HG03432 (cell line): ENCODE data around the gene BCO2.

Source experiments
- ATAC-seq: cut with Tn5 transposase; IDR thresholded peaks from one replicate; pipeline ENCODE4 v1.9.1; 2021; ENCODE audit warnings: mild to moderate bottlenecking, moderate library complexity; ENCODE audit not compliant: unreplicated experiment

The BCO2 gene

DNA sequence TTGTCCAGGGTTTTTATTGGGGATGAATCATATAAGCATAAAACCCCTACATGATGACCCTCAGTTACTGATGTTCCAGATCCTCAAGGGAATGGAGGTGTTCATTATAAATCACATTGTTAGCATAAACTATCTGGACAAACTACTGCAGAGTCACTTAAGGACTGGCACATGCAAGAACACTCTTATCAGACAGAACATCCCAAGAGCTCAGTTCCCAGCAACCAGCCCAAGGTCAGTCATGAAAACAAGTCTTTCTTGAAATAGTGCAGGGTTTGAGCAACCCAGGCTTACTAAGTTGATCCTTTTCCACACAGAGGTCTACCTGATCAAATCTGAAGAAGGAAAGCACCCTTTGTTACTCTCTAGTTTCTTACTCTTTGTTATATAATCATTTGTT, 37.4 kb downstream of the BCO2 start:
- ATAC-seq: no peak

- ATAC-seq: no peak
These were observed 38.4 kb downstream of the BCO2 start for GRCh38 chr11:112213753-112214152.

DNA sequence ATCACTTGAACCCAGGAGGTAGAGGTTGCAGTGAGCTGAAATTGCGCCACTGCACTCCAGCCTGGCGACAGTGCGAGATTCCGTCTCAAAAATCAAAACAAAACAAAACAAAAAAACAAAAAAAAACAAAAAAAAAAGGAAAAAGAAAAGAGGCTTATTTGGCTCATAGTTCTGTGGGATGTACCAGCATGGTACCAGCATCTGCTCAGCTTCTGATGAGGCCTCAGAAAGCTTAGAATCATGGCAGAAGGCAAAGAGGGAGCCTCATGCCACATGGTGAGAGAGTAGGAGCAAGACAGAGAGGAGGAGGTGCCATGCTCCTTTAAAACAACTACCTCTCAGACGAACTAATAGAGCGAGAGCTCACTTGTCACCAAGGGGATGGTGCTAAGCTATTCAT, 40.3 kb downstream of the BCO2 start:
- no peak for ATAC-seq

GRCh38 chr11:112216561-112217105, 41.3 kb downstream of the BCO2 start:
- ATAC-seq: no peak

- peak; percentile 95 for ATAC-seq
These were observed 44.3 kb downstream of the BCO2 start for GRCh38 chr11:112219476-112220232.

- no peak for ATAC-seq
These were observed 46.0 kb downstream of the BCO2 start for GRCh38 chr11:112221274-112221835.

GRCh38 chr11:112222303-112222702, 47.0 kb downstream of the BCO2 start:
- ATAC-seq: no peak

GRCh38 chr11:112223121-112223520, 47.8 kb downstream of the BCO2 start:
- no peak for ATAC-seq

DNA sequence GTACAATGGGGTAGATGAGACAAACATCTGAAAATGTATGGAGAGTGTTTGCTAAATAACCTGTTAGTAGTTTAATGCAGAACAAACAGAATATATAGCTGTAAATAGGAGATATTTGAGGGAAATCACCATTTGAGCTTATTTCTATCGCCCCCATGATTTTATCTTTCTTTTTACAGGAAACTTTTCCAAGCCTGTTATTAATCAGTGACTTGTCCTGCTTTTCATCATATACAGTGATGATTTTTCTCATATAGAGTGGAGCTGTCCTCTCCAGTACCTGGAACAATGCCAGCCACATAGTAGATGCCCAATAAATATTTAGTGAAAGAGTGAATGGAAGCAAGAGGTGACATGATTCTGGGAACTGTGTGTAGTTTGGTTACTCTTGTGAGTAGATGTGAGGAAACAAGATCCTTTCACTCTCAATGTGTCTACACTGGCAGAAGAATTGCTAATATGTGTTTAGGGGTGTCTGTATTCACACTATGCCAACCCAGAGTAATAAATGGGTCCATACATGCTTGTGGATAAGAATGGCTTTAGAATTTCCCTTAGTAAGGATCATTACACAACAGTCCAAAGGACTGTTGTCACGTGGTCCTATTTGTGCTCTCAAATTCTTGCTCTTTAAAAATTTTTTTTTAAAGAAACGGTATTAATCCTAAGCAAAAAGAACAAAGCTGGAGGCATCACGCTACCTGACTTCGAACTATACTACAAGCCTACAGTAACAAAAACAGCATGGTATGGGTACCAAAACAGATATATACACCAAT, 48.6 kb downstream of the BCO2 start:
- no peak for ATAC-seq

- ATAC-seq: no peak
These were observed 50.4 kb downstream of the BCO2 start for GRCh38 chr11:112225753-112226061.

- peak; percentile 97 for ATAC-seq
These were observed 50.9 kb downstream of the BCO2 start, which contains the start of gene PTS for GRCh38 chr11:112226062-112226830. Gene PTS, plus strand, starts transcription at chr11:112226428. Its CDS starts 16 bp downstream, at chr11:112226444.

DNA sequence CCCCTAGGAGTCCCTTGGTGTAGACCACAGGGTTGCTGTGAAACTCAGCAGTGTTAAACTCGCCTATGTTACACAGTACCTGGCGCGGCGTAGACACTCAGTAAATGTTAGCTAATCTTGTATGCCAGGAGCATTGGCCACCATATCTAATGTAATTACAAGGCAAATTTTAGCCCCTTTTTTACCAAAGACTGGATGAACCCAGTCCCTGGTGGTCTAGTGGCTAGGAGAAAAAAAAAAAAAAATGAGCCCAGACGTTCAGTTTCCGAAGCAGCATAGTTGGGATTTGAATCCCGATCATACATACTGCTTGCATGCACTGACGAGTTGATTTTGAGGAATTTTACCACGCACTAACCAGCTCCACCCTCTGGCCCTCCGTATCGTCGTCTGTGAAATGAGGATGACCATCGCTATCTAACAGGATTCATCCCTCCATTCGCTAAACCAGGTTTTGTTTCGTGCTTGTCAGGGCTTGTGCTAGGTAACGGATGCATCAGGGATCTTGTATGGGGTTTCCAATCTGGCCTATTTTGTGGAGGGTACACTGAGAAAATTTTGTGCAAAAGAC, 51.6 kb downstream of the BCO2 start:
- ATAC-seq: peak; percentile 56

DNA sequence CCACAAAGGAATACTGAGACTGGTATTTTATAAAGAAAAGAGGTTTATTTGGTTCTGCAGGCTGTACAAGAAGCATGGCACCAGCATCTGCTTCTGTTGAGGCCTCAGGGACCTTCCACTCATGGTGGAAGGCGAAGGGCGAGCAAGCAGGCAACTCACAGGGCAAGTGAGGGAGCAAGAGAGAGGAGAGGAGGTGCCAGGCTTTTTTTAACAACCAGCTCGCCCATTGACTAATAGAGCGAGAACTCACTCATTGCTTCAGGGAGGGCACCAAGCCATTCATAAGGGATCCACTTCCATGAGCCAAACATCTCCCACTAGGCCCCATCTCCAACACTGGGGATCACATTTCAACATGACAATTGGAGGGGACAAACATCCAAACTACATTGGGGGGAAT, 52.2 kb downstream of the BCO2 start:
- no peak for ATAC-seq

GRCh38 chr11:112228706-112229105, 53.4 kb downstream of the BCO2 start:
- no peak for ATAC-seq

- ATAC-seq: no peak
These were observed 53.8 kb downstream of the BCO2 start for GRCh38 chr11:112229159-112229558.

DNA sequence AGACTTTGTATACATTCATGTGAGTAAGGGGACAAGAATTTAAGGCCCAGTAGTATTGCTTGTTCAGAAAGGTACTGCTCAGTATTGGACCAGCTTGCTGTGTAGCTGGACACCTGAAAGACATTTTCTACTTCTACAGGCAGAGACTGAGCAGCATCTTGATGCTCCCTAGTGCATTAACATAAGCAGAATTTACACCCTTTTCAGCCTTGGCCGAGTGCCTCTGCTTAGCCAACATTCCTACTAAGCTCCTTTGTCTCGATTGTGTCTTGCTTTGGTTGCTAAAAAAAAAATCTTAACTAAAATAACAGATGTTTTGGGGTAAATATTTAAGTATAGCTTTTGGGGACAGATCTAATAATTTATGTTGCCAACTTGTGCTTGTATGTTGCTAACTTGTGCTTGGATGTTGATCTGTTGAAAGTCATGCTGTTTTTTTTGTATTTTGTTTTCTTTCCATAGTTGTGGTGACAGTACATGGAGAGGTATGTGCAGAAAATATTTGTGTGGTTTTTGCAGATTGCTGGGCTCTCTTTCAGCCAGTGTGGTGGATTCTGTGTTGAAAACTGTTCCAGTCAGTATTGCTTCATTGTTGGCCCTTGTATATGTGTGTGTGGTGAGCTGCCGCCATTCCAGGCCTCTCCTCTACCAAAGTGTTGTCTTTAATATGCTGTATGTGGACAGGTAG, 54.6 kb downstream of the BCO2 start:
- ATAC-seq: no peak

DNA sequence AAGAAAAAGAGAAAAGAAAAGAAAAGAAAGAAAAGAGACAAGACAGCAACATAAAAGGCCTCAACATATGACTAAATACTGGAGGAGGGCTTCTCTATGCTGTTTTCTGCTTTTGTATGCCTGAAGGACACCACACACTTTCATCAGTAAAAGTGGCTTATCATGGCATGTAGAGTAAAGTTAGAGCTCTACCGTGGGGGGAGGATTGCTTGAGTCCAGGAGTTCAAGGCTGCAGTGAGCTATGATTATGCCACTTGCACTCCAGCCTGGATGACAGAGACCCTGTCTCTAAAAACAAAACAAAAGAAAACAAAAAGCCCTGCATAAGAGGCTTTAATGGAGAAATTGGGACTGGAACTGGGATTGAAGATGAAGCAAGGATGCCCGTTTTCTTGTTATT, 56.6 kb downstream of the BCO2 start:
- ATAC-seq: no peak

- ATAC-seq: peak; percentile 69
These were observed 60.6 kb downstream of the BCO2 start for GRCh38 chr11:112235750-112236390.

DNA sequence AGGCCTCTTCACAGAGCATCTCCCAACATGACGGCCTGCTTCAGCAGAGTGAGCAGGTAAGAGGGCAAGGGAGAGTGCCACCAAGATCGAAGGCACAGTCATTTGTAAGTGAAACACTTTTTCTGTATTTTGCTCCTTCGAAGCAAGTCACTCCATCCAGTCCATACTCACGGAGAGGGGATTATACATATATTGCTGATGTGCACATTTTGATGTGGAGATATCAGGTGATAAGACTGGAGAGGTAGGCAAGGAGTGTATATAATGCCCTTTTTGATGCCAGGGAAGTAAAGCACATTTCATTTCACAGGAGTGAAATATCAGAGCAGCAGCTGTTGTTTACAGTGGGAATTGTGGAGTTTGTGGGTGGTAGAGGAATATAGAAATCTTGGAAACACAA, 62.1 kb downstream of the BCO2 start:
- ATAC-seq: no peak

DNA sequence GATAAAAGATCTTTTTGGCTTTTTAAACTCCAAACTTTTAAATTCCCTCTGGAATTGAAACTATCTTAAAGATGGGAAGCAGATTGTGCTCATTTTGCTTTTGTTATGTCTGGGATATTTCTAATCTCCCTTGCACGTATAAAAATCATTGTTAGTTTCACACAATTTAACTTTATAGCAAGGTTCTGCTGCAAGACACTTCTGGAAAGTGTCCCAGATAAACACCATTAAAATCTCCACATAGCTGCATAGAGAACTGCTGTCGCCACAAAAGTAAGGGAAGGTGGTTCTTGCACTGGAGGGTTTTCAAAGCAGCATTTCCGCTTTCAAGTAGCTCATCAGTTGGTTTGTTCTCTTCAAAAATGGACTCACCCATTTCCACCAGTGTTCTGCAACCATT, 62.7 kb downstream of the BCO2 start:
- no peak for ATAC-seq
